K562 (cell line): ENCODE measurements around the gene AIFM1. TPM values are rescaled to one million over a fixed set of nuclear protein-coding genes. Genes with fewer than 3 reads are reported as not detected.
A peak's percentile ranks its signal among the peaks of the same experiment; 100 is the strongest.

Source experiments
- ATAC-seq: fragments of 200-7000 bp; cut with Tn5 transposase; 3 replicates; pipeline ENCODE4 v1.9.1; 2020; ENCODE audit warnings: moderate library complexity
- BruUV-seq: library from RNA; stranded (reverse); fragments of 400-500 nt; replicated peaks from 2 replicates; lab custom pipeline; 2021; lab: Mats Ljungman, UMichigan
- CTCF ChIA-PET: fragments of 300-600 bp; formaldehyde crosslinking; extraction: SDS; loops from one replicate; lab custom pipeline; 2021; ENCODE audit warnings: low intra/inter-chr PET ratio; lab: Yijun Ruan, JAX
- POLR2A ChIA-PET: fragments of 300-600, 350-650 bp; sonication (Branson Sonifier 250); formaldehyde crosslinking; extraction: SDS; loops from one replicate; lab custom pipeline; 2021; ENCODE audit warnings: antibody characterized with exemption, inconsistent platforms; lab: Yijun Ruan, JAX
- DNase-seq, 4 experiments: peaks; one replicate each; pipeline versions ENCODE4 v3.0.0 to v3.0.0-alpha.2; 2011 to 2018; ENCODE audit warnings: low spot score in 3 of 4, mixed read lengths in 3 of 4; ENCODE audit errors: extremely low read depth in 1 of 4
- FAIRE-seq: peaks from 2 replicates; lab custom pipeline; 2011; peaks lifted over from hg19 to GRCh38; lab: Jason Lieb, UNC
- H2AFZ ChIP-seq: 2 replicates; pipeline ENCODE4 v1.6.0; 2011; ENCODE audit warnings: low read depth, low read length, control low read depth, inconsistent platforms
- H3K27ac ChIP-seq: fragments of 200-600 bp; 3 replicates; pipeline ENCODE4 v1.8.0; 2011; ENCODE audit warnings: low read depth, mild to moderate bottlenecking, control low read depth, inconsistent platforms, low read length, moderate library complexity, mixed read lengths; ENCODE audit errors: extremely low read depth
- H3K27me3 ChIP-seq, 2 experiments: fragments of 300-600 bp in 1 of 2; 2 replicates in 1 of 2; 3 replicates in 1 of 2; pipeline versions ENCODE4 v1.6.0 to v1.8.0; 2011; ENCODE audit warnings: inconsistent platforms in 2 of 2, low read length in 2 of 2, mild to moderate bottlenecking in 1 of 2, mixed read lengths in 1 of 2, moderate library complexity in 1 of 2; ENCODE audit not compliant: control insufficient read depth in 2 of 2, insufficient read depth in 2 of 2
- H3K36me3 ChIP-seq: fragments of 300-600 bp; 3 replicates; pipeline ENCODE4 v1.8.0; 2011; ENCODE audit warnings: mild to moderate bottlenecking, low read length, inconsistent platforms; ENCODE audit not compliant: control insufficient read depth, insufficient read depth
- H3K4me1 ChIP-seq, 2 experiments: fragments of 200-600 bp in 1 of 2; replicated peaks in 1 of 2; 2 replicates in 1 of 2; 3 replicates in 1 of 2; pipeline versions ENCODE4 v1.5.1 to v1.8.0; 2011; ENCODE audit warnings: inconsistent platforms in 2 of 2, low read length in 2 of 2, mild to moderate bottlenecking in 1 of 2, mixed read lengths in 1 of 2, moderate library complexity in 1 of 2; ENCODE audit not compliant: control insufficient read depth in 2 of 2, insufficient read depth in 2 of 2
- H3K4me2 ChIP-seq: 2 replicates; pipeline ENCODE4 v1.6.1; 2011; ENCODE audit warnings: low read length, control low read depth, inconsistent platforms, mixed read lengths; ENCODE audit not compliant: insufficient read depth
- H3K4me3 ChIP-seq: fragments of 200-600 bp; sonication (generic), shearing (Covaris generic); 2 replicates; pipeline ENCODE4 v1.5.1; 2016; ENCODE audit warnings: control low read depth, inconsistent platforms
- H3K79me2 ChIP-seq: fragments of 200-600 bp; 3 replicates; pipeline ENCODE4 v1.8.0; 2011; ENCODE audit warnings: low read length, inconsistent platforms; ENCODE audit not compliant: control insufficient read depth, insufficient read depth
- H3K9ac ChIP-seq, 2 experiments: 2 replicates each; pipeline versions ENCODE4 v1.6.0 to v1.6.1; 2011; ENCODE audit warnings: low read depth in 2 of 2, low read length in 2 of 2, control low read depth in 1 of 2, inconsistent platforms in 1 of 2, mild to moderate bottlenecking in 1 of 2, mixed read lengths in 1 of 2; ENCODE audit not compliant: insufficient read depth in 1 of 2
- H3K9me1 ChIP-seq: one replicate; pipeline ENCODE4 v1.6.0; 2011; ENCODE audit warnings: inconsistent platforms, mild to moderate bottlenecking, low read length, moderate library complexity; ENCODE audit not compliant: control insufficient read depth, insufficient read depth
- H3K9me3 ChIP-seq: replicated peaks from 2 replicates; pipeline ENCODE4 v1.5.1; 2011; ENCODE audit warnings: low read depth, low read length, inconsistent platforms; ENCODE audit not compliant: control insufficient read depth, insufficient read depth
- H4K20me1 ChIP-seq: replicated peaks from 2 replicates; pipeline ENCODE4 v1.6.1; 2011; ENCODE audit warnings: low read length, inconsistent platforms, mixed read lengths; ENCODE audit not compliant: control insufficient read depth, insufficient read depth
- ARHGAP35 ChIP-seq: fragments of 450-650 bp; IDR thresholded peaks from 2 replicates; pipeline ENCODE4 v1.6.1; 2018; ENCODE audit not compliant: partially characterized antibody
- CBX1 ChIP-seq: sonication (generic); IDR thresholded peaks from 2 replicates; pipeline ENCODE4 v1.6.1; 2016; ENCODE audit warnings: antibody characterized with exemption, low read depth, mild to moderate bottlenecking
- DPF2 ChIP-seq: fragments of 450-650 bp; IDR thresholded peaks from 2 replicates; pipeline ENCODE4 v1.6.1; 2016
- FOS ChIP-seq: IDR thresholded peaks from 3 replicates; pipeline ENCODE4 v1.6.1; 2011; ENCODE audit not compliant: insufficient read length; ENCODE audit errors: extremely low read depth
- MAX ChIP-seq: sonication (generic); formaldehyde crosslinking; IDR thresholded peaks from 2 replicates; pipeline ENCODE4 v1.9.0; 2022; ENCODE audit warnings: mild to moderate bottlenecking, missing genetic modification reagents
- MEF2D ChIP-seq: conservative IDR thresholded peaks from 2 replicates; pipeline ENCODE4 v1.6.1; 2016; ENCODE audit warnings: low read depth, missing genetic modification characterization, missing compliant biosample characterization
- RAD51 ChIP-seq: fragments of 450-650 bp; IDR thresholded peaks from 2 replicates; pipeline ENCODE4 v1.7.1; 2016; ENCODE audit warnings: low read depth, mild to moderate bottlenecking, borderline replicate concordance
- RFX7 ChIP-seq: fragments of 250-450 bp; sonication (Bioruptor Pico); IDR thresholded peaks from 2 replicates; pipeline ENCODE4 v1.5.1; 2021; ENCODE audit warnings: mild to moderate bottlenecking
- ZNF778 ChIP-seq: fragments of 450-650 bp; formaldehyde crosslinking; IDR thresholded peaks from 2 replicates; pipeline ENCODE4 v1.4.0; 2020; ENCODE audit warnings: mild to moderate bottlenecking, moderate library complexity
- WGBS: fragments of 100-300 bp; shearing (Covaris generic); methylation state at CpG from one replicate; pipeline ENCODE4 v1.1.6; 2016; ENCODE audit warnings: low coverage, mixed read lengths; ENCODE audit not compliant: insufficient coverage; ENCODE audit errors: missing lambda C conversion rate; 5-methylcytosine and 5-hydroxymethylcytosine counted together
- in situ Hi-C: fragments of 300-500 bp; cut with MboI; formaldehyde crosslinking; loops from 4 replicates; pipeline ENCODE4 v1.15.0; 2018; ENCODE audit warnings: inconsistent platforms, mixed read lengths
- intact Hi-C: fragments of 100-400 bp; cut with micrococcal nuclease; formaldehyde crosslinking; loops from 2 replicates; pipeline ENCODE4 v1.14.2; 2022
- polyA plus RNA-seq, 8 experiments: library from polyadenylated mRNA; depleted of rRNA in 4 of 8; stranded (reverse) in 5 of 8; unstranded in 3 of 8; fragments of >200 nt; fragmentation: Nextera tagmentation in 2 of 8; fragmentation: Illumina TruSeq in 1 of 8; extraction: Ambion mirVana in 2 of 8; extraction: Trizol in 1 of 8; gene quantifications; 2 replicates each; pipeline versions ENCODE4 v1.2.1 to v1.2.3, GENCODE V29; 2011 to 2014; ENCODE audit warnings: inconsistent platforms in 1 of 8, missing spikeins in 1 of 8
- total RNA-seq, 7 experiments: library from RNA; depleted of rRNA in 6 of 7; stranded (reverse); fragments of >200 nt in 6 of 7; fragmentation: Illumina TruSeq in 2 of 7; extraction: Trizol in 2 of 7; gene quantifications; 2 replicates each; pipeline versions ENCODE4 v1.2.1 to v1.2.3, GENCODE V29; 2011 to 2021; ENCODE audit warnings: low replicate concordance in 1 of 7
- TF ChIP-seq, protein P1 (sequence below): sonication (generic); formaldehyde crosslinking; IDR thresholded peaks from 2 replicates; pipeline ENCODE4 v1.8.1; 2022; ENCODE audit warnings: missing genetic modification reagents

The AIFM1 gene
- total and polyA plus RNA-seq, 9 of the 15 experiments (the other 6 are each of a cell fraction or from before 2014, with no cell fraction given) = 51.0 to 117 (median 91.2) TPM

DNA sequence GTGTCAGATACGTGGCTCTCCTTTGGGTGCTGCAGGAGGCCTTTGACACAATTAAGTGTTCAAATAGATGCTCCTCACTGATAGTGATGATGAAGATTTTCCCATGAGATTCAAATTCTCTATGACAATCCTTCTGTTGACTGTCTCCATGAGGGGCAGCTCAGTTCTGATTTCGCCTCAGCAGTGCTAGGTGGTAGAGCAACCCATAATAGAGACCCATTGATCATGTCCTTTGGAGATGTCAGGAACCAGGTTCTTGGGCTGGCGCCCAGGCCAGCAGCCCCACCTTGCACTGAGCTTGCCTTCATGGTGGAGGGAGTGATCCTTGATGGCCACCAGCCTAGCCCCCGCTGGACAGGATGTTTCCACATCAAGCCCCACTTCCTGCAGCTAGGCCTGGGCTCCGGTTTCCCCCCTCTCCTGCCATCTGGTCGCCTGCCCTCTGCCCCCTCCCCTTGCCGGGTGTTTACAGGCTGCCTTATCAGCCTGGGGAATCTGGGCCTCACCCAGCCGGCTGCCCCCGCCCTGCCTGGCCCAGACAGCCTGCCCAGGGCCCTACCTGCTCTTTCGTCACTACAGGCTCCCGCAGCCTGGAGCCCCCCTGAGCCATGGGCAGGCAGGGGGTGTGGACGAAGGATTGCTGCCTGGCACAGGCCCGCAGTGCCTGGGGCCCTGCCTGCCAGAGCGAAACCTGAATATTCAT lies 68.0 kb downstream of the AIFM1 start (continued):
- TF ChIP-seq RAD51 (no peak), CBX1 (no peak), ARHGAP35 (no peak), MEF2D (no peak)
- TF ChIP-seq, protein P1, sequence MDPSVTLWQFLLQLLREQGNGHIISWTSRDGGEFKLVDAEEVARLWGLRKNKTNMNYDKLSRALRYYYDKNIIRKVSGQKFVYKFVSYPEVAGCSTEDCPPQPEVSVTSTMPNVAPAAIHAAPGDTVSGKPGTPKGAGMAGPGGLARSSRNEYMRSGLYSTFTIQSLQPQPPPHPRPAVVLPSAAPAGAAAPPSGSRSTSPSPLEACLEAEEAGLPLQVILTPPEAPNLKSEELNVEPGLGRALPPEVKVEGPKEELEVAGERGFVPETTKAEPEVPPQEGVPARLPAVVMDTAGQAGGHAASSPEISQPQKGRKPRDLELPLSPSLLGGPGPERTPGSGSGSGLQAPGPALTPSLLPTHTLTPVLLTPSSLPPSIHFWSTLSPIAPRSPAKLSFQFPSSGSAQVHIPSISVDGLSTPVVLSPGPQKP (CRISPR knock-in tag) = no peak

GRCh38 chrX:130095249-130096030 lies 70.2 kb downstream of the AIFM1 start:
- H3K36me3 ChIP-seq = peaks cover 18% of the 10 kb centered on the region; the same call in 1 of the 3 replicates
- no peak for ATAC-seq
- in situ Hi-C loops = no loop called here
- ChIA-PET POLR2A (interaction anchor here (0.6 to 2.6 kb wide), 5 partner anchors 10 to 156 kb away, joined by 3 to 12 read pairs (median 4); no protein-coding TSS in a partner anchor), CTCF (no interaction called here)
- peaks cover 8% of the 10 kb centered on the region; the same call in 1 of the 2 replicates for H4K20me1 ChIP-seq
- intact Hi-C loops = no loop called here
- no peak overlapping the region for H3K4me2 ChIP-seq
- TF ChIP-seq ZNF778 (no peak), DPF2 (no peak), MAX (CRISPR knock-in tag) (no peak), RFX7 (CRISPR knock-in tag) (no peak), FOS (no peak)
- H3K4me3 ChIP-seq = no peak overlapping the region
- H3K27me3 ChIP-seq = no peaks in the 10 kb centered on the region
- no peak for DNase-seq
- BruUV-seq = no TSS peak
- H3K9ac ChIP-seq = peak overlapping the region in 1 of 2 experiments; percentile 82; a peak in 2 of 4 replicates
- H3K79me2 ChIP-seq = peaks cover 86% of the 10 kb centered on the region
- H3K9me3 ChIP-seq = no peaks in the 10 kb centered on the region
- 77% methylated on average over 5 of the region's 6 CpGs for WGBS
- no peak for FAIRE-seq
- peaks cover 50 to 54% of the 10 kb centered on the region in 2 experiments for H3K4me1 ChIP-seq
- H3K27ac ChIP-seq = peak overlapping the region; percentile 55; the same call in 2 of the 3 replicates
- no peak overlapping the region for H2AFZ ChIP-seq
- peaks cover 2% of the 10 kb centered on the region for H3K9me1 ChIP-seq
